ENCODE data around the gene F5. TPM values are rescaled to one million over a fixed set of nuclear protein-coding genes. Genes with fewer than 3 reads are reported as not detected.
"Not testable (repeated sequence)": the region's sequence is repeated elsewhere in the genome, so short reads cannot be mapped to it uniquely, and the experiment has no call there.

Gene F5
- total RNA-seq, 1 experiment from 2014 or later: not detected

- Histone ChIP-seq H3K27me3 (peaks cover 8% of the 10 kb centered on the region), H3K9me3 (no peaks in the 10 kb centered on the region), H3K36me3 (no peaks in the 10 kb centered on the region), H3K4me3 (no peak overlapping the region)
- DNase-seq: no peak
Measured at GRCh38 chr1:169565335-169566271, 20.7 kb downstream of the F5 start.

- Histone ChIP-seq H3K4me3 (no peak overlapping the region), H3K27me3 (peaks cover 10% of the 10 kb centered on the region), H3K9me3 (no peaks in the 10 kb centered on the region), H3K36me3 (no peaks in the 10 kb centered on the region)
- DNase-seq: no peak
Measured at GRCh38 chr1:169563650-169564049, 22.6 kb downstream of the F5 start.

DNA sequence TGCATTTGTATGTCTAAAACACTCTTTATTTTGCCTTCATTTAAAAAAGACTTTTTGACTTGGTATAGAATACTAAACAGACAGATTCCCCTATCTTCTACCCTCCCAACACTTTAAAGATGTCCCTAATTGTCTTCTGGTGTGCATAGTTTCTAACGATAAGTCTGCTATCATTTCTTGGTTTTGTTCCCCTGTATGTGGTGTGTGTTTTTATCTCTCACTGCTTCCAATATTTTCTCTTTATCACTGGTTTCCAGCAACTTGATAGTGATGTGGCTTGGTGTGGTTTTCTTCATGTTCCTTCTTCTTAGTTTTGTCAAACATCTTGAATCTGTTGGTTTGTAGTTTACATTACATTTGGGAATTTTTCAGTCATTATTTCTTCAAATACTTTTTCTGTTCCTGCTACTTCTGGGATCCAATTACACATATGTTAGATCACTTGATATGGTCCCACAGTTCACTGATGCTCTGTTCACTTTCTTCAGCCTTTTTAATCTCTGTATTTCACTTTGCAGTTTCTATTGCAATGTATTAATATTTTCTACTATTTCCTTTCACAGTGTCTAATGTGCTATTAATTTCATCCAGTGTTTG, 23.2 kb downstream of the F5 start:
- peaks cover 10% of the 10 kb centered on the region for H3K27me3 ChIP-seq
- no peak for DNase-seq
- H3K36me3 ChIP-seq: no peaks in the 10 kb centered on the region
- no peak overlapping the region for H3K4me3 ChIP-seq
- H3K9me3 ChIP-seq: no peaks in the 10 kb centered on the region

GRCh38 chr1:169561692-169562091, 24.6 kb downstream of the F5 start:
- H3K27me3 ChIP-seq: peaks cover 10% of the 10 kb centered on the region
- no peaks in the 10 kb centered on the region for H3K9me3 ChIP-seq
- no peak for DNase-seq
- no peak overlapping the region for H3K4me3 ChIP-seq
- H3K36me3 ChIP-seq: no peaks in the 10 kb centered on the region

GRCh38 chr1:169557131-169557530, 29.1 kb downstream of the F5 start:
- Histone ChIP-seq H3K27me3 (peaks cover 15% of the 10 kb centered on the region), H3K4me3 (no peak overlapping the region), H3K36me3 (no peaks in the 10 kb centered on the region), H3K9me3 (no peaks in the 10 kb centered on the region)
- DNase-seq: no peak

DNA sequence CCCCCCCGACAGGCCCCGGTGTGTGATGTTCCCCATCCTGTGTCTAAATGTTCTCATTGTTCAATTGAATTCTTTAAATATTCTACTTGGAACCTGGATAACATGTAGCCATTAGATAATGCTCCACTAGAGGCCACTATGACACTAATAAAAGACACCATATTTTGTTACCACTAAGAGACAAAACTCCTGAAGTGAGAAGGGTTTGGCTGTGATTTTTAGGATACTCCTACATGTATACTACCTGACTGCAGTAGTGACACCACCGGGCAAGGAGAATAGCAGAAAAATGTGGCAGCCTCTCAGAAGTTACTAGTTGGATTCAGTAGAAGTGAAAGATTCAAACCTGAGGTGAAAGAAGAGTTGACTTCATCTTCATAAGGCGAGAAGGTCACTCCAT, 36.0 kb downstream of the F5 start:
- Histone ChIP-seq H3K27me3 (peaks cover 8% of the 10 kb centered on the region; the same call in 1 of the 2 replicates), H3K36me3 (no peaks in the 10 kb centered on the region), H3K9me3 (no peaks in the 10 kb centered on the region), H3K4me3 (no peak overlapping the region)
- DNase-seq: no peak

DNA sequence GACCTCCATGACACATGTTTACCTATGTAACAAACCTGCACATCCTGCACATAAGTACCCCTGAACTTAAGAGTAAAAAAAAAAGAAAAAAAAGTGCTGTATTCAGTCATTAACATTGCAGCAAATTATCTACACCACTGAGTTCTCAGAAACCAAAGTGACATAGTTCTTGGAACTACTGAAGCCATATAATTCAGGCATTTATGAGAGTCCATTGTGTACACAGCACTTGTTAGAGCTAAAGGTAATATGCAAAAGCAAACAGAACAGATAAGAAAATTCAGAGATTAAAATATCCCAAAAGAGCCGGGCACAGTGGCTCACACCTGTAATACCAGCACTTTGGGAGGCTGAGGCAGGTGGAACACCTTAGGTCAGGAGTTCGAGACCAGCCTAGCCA, 38.0 kb downstream of the F5 start:
- Histone ChIP-seq H3K4me3 (no peak overlapping the region), H3K9me3 (no peaks in the 10 kb centered on the region), H3K27me3 (peaks cover 14% of the 10 kb centered on the region), H3K36me3 (no peaks in the 10 kb centered on the region)
- DNase-seq: no peak

DNA sequence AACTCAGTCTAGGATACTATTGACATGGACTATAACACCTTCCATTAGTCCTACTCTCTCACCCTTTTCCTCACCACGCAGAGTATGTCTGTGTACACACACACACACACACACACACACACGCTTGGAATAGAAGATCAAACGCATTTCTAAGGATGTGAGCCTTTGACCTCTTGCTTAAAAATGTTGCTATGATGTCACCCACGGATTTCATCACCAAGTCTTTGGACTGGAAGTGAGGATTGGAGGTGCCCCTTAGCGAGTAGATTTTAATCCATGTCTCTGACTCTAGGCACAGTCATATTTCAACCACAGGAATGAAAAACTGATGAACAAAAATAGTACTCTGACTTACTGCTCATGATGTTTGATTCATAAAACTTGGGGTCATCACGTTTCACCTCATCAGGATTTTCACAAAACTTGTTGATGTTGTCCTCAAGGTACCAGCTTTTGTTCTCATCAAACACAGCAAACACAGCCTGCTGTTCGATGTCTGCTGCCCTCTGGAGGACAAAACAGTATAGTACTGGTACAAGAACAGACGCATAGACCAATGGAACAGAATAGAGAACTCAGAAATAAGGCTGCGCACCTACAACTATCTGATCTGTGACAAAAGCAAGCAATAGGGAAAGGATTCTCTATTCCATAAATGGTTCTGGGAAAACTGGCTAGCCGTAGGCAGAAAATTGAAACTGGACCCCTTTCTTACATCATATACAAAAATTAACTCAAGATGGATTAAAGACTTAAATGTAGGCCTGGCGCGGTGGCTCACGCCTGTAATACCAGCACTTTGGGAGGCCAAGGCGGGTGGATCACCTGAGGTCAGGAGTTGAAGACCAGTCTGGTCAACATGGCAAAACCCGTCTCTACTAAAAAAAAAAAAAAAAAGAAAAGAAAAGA, 39.9 kb downstream of the F5 start:
- Histone ChIP-seq H3K4me3 (no peak overlapping the region), H3K27me3 (peaks cover 8% of the 10 kb centered on the region), H3K9me3 (no peaks in the 10 kb centered on the region), H3K36me3 (no peaks in the 10 kb centered on the region)
- DNase-seq: peak; percentile 33

DNA sequence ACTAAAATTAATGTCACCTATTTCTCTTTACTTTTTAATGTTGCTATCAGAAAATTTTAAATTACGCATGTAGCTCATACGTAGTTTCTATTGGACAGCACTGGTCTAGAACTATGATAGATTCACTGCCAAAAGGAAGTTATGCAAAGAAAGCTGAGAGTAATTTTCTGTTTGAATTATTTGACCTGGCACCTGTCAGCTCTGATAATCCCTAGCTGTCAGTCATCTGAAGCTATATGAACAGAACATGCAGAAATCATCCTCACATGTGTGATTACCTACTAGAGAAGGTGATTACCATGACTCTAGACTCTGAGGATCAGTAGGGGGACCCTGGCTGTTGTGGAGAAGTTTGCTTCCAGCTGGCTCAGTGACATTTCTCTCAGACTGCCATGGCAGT, 40.8 kb downstream of the F5 start:
- H3K36me3 ChIP-seq: no peaks in the 10 kb centered on the region
- H3K4me3 ChIP-seq: no peak overlapping the region
- no peak for DNase-seq
- peaks cover 8% of the 10 kb centered on the region for H3K27me3 ChIP-seq
- H3K9me3 ChIP-seq: no peaks in the 10 kb centered on the region

GRCh38 chr1:169538998-169539871, 47.0 kb downstream of the F5 start:
- DNase-seq: peak; percentile 68
- no peaks in the 10 kb centered on the region for H3K9me3 ChIP-seq
- no peaks in the 10 kb centered on the region for H3K36me3 ChIP-seq
- peaks cover 8% of the 10 kb centered on the region; the same call in 1 of the 2 replicates for H3K27me3 ChIP-seq
- H3K4me3 ChIP-seq: no peak overlapping the region

GRCh38 chr1:169534653-169535052, 51.6 kb downstream of the F5 start:
- H3K4me3 ChIP-seq: no peak overlapping the region
- no peaks in the 10 kb centered on the region for H3K9me3 ChIP-seq
- H3K27me3 ChIP-seq: peaks cover 7% of the 10 kb centered on the region; the same call in 1 of the 2 replicates
- H3K36me3 ChIP-seq: no peaks in the 10 kb centered on the region
- no peak for DNase-seq

GRCh38 chr1:169533528-169534190, 52.6 kb downstream of the F5 start:
- not testable (repeated sequence) for DNase-seq, H3K9me3 ChIP-seq, H3K27me3 ChIP-seq, H3K4me3 ChIP-seq, H3K36me3 ChIP-seq

DNA sequence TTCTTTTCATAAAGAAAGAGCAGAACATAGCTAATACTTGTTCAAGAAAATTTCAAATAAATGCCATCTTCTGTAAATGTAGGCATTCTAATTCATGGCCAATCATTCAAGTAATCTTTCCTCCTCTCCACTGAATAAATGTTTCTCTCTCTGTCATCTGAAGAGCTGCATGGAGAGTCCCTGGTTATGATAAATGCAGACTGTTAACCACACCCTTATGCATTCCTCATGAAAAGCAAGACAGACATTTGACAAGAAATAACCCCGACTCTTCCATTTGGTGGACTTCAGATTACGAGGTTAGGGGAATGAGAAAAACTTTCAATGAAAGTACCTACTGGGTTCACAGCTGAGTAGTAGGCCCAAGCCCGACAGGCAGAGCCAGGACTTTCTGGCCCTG, 55.8 kb downstream of the F5 start:
- Histone ChIP-seq H3K27me3 (peaks cover 3% of the 10 kb centered on the region; the same call in 1 of the 2 replicates), H3K36me3 (no peaks in the 10 kb centered on the region), H3K4me3 (no peak overlapping the region), H3K9me3 (no peaks in the 10 kb centered on the region)
- no peak for DNase-seq

DNA sequence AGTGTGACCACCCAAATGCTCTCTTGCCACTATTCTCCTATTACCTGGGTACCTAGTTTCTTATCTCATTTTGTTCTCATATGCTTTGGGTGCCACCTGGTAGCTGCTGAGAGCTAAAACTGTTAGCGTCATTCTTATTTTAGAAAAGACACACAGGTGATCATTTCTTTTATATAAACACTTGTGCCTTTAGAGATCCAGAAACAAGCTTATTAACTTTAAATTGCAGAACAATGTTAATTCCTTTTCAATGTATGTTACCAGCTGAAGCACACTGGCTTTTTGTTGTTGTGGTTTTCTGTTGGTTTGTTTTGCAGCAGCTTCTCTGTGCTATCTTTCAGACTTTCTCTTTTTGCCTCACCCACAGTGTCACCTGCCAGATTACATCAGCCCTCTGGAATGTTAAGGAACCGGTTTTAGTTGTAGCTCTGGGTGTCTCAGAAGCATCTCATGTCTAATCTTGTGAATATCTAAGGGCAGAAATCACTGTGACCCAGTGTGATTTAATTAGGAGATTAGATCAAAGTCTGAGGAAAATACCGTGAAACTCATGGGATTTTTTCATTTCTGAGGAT, 57.1 kb downstream of the F5 start:
- peaks cover 3% of the 10 kb centered on the region; the same call in 1 of the 2 replicates for H3K27me3 ChIP-seq
- peak; percentile 15 for DNase-seq
- no peaks in the 10 kb centered on the region for H3K36me3 ChIP-seq
- no peak overlapping the region for H3K4me3 ChIP-seq
- no peaks in the 10 kb centered on the region for H3K9me3 ChIP-seq
